ENCODE results near the gene NCOA1.
"Not testable (repeated sequence)": the region's sequence is repeated elsewhere in the genome, so short reads cannot be mapped to it uniquely, and the experiment has no call there.

Gene NCOA1

DNA sequence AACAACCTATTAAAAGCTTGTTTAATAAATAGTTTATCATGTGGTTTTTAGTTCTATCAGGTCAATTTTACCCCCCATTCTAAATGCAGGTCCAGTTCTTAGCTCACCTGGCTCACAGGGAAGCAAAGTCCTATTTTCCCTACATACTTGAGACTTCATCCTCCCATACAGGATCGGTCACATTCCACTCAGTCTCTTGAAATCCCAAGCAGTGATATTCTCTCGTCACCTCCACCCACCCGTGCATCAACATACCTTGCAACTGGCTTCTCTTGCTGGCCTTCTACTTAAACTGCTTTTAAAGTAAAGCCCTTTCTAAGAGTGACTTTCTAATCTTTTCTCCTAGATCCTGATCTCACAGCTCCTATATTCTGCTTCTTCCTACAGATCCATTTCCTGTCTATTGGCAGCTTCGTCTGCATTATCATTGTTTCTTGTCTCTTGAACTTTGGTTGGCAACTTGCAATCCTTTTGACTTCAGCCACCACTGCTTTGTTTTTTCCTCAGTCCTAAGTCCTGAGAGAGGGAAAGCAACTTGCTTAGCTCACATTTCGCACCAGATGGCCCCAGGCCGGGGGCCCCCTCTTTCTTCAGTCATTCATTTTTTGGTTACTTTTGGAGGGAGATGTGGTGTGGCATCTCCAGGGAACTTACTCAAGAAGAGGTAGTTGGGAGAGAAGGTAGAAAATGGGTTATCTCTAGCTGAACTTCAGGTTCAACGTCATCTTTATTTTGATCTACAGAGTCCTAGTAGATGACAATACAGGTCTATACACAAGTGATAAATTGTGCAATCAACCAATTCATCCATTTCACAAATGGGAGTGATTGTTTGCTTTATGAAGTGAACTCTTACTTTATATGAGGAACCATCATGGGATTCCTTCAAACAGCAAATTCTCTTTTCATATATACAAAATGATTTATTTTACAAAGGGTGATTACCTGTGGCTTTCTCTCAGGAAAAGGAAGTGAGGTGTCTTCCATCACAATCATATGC is 23.9 kb upstream of the NCOA1 start:
- TF ChIP-seq, protein P1, sequence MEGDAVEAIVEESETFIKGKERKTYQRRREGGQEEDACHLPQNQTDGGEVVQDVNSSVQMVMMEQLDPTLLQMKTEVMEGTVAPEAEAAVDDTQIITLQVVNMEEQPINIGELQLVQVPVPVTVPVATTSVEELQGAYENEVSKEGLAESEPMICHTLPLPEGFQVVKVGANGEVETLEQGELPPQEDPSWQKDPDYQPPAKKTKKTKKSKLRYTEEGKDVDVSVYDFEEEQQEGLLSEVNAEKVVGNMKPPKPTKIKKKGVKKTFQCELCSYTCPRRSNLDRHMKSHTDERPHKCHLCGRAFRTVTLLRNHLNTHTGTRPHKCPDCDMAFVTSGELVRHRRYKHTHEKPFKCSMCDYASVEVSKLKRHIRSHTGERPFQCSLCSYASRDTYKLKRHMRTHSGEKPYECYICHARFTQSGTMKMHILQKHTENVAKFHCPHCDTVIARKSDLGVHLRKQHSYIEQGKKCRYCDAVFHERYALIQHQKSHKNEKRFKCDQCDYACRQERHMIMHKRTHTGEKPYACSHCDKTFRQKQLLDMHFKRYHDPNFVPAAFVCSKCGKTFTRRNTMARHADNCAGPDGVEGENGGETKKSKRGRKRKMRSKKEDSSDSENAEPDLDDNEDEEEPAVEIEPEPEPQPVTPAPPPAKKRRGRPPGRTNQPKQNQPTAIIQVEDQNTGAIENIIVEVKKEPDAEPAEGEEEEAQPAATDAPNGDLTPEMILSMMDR (conservative IDR thresholded peaks at IDR 0.05; ENCODE audit: low read length): no peak
- no peak for DNase-seq (ENCODE audit: low read depth)
- no peak overlapping the region for H3K4me3 ChIP-seq (ENCODE audit: low read length)

DNA sequence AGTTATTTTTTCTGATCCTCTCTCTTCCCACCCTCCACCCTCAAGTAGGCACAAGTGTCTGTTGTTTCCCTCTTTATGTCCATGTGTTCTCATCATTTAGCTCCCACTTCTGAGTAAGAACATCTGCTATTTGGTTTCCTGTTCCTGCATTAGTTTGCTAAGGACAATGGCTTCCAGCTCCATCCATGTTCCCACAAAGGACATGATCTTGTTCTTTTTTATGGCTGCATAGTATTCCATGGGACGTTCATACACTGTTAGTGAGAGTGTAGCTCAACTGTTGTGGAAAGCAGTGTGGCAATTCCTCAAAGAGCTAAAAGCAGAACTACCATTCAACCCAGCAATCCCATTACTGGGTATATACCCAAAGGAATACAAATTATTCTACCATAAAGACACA is 22.6 kb upstream of the NCOA1 start:
- not testable (repeated sequence) for DNase-seq (ENCODE audit: low read depth); H3K4me3 ChIP-seq (ENCODE audit: low read length)

DNA sequence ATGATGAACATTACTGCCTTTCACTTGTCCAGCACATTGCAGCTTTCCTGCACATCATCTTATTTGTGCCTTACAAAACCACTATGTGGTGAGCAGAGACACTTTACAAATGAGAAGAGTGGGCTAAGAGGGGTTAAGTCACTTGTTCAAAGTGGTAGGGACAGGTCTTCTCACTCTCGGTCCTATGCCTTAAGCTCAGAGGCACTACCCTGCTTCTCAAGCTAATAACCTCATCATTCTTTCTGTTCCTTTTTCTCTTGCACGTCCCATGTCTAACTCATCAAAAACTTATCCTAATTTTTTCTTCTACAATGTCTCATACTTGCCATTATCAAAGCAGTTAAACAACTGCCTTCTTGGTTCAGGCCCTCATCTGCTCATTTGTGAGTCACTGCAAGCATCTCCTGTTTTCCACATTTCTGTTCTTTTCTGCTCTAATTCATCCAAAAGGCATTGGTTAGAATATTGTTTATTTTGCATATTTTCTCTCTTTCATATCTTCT is 21.9 kb upstream of the NCOA1 start:
- DNase-seq (ENCODE audit: low read depth): no peak
- TF ChIP-seq, protein P1 (conservative IDR thresholded peaks at IDR 0.05; ENCODE audit: low read length): no peak
- H3K4me3 ChIP-seq (ENCODE audit: low read length): no peak overlapping the region

DNA sequence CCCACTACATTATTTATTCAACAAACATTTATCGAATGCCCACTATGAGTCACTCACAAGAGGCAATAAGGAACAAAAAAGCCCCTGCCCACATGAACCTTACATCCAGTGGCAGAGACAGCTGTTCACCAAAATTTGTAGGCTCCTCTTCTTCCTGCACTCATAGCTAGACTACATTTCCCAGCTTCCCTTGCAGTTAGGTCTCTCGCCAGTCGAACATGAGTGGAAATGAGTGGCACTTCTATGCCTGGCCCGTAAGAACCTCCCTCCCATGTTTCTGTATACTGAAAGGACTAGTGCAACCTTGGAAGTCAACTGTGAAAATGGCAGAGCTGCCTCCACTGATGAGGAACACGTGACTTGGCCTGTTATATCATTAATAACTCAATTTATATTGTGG is 19.4 kb upstream of the NCOA1 start:
- TF ChIP-seq, protein P1 (conservative IDR thresholded peaks at IDR 0.05; ENCODE audit: low read length): no peak
- no peak for DNase-seq (ENCODE audit: low read depth)
- no peak overlapping the region for H3K4me3 ChIP-seq (ENCODE audit: low read length)

DNA sequence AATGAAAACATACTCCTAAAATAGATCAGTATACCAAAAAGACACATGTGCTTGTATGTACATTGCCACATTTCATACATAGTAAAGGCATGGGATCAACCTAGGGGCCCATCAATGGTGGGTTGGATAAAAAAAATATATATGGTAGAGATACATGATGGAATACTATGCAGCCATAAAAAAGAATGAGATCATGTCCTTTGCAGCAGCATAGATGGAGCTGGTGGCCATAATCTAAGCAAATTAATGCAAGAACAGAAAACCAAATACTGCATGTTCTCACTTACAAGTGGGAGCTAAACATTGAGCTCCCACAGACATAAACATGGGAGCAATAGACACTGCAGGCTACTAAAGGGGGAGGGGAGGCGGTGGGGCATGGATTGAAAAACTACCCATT is 18.6 kb upstream of the NCOA1 start:
- DNase-seq (ENCODE audit: low read depth): no peak
- no peak overlapping the region for H3K4me3 ChIP-seq (ENCODE audit: low read length)
- TF ChIP-seq, protein P1 (conservative IDR thresholded peaks at IDR 0.05; ENCODE audit: low read length): no peak

DNA sequence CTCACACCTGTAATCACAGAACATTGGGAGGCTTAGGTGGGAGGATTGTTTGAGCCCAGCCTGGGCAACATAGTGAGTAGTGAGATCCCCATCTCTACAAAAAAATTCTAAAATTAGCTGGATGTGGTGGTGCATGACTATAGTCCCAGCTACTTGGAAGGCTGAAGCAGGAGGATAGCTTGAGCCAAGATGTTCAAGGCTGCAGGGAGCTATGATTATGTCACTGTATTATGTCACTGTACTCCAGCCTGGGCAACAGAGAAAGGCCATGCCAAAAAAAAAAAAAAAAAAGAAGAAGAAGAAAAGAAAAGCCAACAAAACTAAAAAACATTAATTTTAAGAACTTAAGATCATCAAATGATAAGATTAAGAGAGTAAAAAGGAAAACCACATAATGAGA is 17.4 kb upstream of the NCOA1 start:
- TF ChIP-seq, protein P1 (conservative IDR thresholded peaks at IDR 0.05; ENCODE audit: low read length): no peak
- H3K4me3 ChIP-seq (ENCODE audit: low read length): no peak overlapping the region
- DNase-seq (ENCODE audit: low read depth): no peak

DNA sequence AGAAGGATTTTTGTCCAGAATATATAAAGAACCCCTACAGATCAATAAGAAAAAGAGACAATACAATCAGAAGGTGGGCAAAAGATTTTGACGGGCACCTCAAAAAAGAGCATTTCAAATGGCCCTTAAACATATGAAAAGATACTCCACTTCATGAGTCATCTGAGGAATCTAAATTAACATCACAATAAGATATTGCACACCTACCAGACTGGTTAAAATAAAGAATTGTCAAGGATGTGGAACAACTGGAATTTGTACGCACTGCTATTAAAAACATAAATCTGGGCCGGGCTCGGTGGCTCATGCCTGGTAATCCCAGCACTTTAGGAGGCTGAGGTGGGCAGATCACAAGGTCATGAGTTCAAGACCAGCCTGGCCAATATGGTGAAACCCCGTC is 17.0 kb upstream of the NCOA1 start:
- no peak for DNase-seq (ENCODE audit: low read depth)
- TF ChIP-seq, protein P1 (conservative IDR thresholded peaks at IDR 0.05; ENCODE audit: low read length): no peak
- no peak overlapping the region for H3K4me3 ChIP-seq (ENCODE audit: low read length)
